Nephron progenitor cell (in vitro differentiated cells): ENCODE data around the gene KCNJ1.

Source experiments
- DNase-seq: peaks from one replicate; pipeline ENCODE4 v3.0.0; 2021
- H3K27ac Mint-ChIP-seq: 2 replicates; pipeline ENCODE4 v1.8.0; 2021; ENCODE audit warnings: mild to moderate bottlenecking, moderate library complexity, mixed read lengths
- H3K27me3 Mint-ChIP-seq: 2 replicates; pipeline ENCODE4 v1.8.0; 2021; ENCODE audit warnings: mild to moderate bottlenecking, low read depth, mixed read lengths; ENCODE audit not compliant: poor library complexity
- H3K36me3 Mint-ChIP-seq: 2 replicates; pipeline ENCODE4 v1.8.0; 2021; ENCODE audit warnings: low read depth, mixed read lengths
- H3K4me1 Mint-ChIP-seq: 2 replicates; pipeline ENCODE4 v1.8.0; 2021; ENCODE audit warnings: mixed read lengths
- H3K4me3 Mint-ChIP-seq: 2 replicates; pipeline ENCODE4 v1.8.0; 2021; ENCODE audit warnings: mild to moderate bottlenecking, moderate library complexity, mixed read lengths
- H3K9me3 Mint-ChIP-seq: 2 replicates; pipeline ENCODE4 v1.8.0; 2021; ENCODE audit warnings: mild to moderate bottlenecking, moderate library complexity, mixed read lengths
- CTCF ChIP-seq: fragments of 200-600 bp; sonication (generic); IDR thresholded peaks from 2 replicates; pipeline ENCODE4 v1.5.0; 2021; ENCODE audit warnings: antibody characterized with exemption

The KCNJ1 gene

GRCh38 chr11:128821556-128821955 lies 45.5 kb downstream of the KCNJ1 start:
- Mint-ChIP-seq H3K4me3 (no peak overlapping the region), H3K36me3 (no peaks in the 10 kb centered on the region), H3K27ac (no peak overlapping the region), H3K4me1 (peaks cover 40% of the 10 kb centered on the region), H3K27me3 (peaks cover 28% of the 10 kb centered on the region), H3K9me3 (peaks cover 5% of the 10 kb centered on the region)
- TF ChIP-seq CTCF = no peak
- DNase-seq = no peak

GRCh38 chr11:128819198-128819597 lies 47.9 kb downstream of the KCNJ1 start:
- H3K9me3 Mint-ChIP-seq = no peaks in the 10 kb centered on the region
- peaks cover 47% of the 10 kb centered on the region for H3K4me1 Mint-ChIP-seq
- no peak overlapping the region for H3K4me3 Mint-ChIP-seq
- H3K27me3 Mint-ChIP-seq = peaks cover 18% of the 10 kb centered on the region
- H3K27ac Mint-ChIP-seq = no peak overlapping the region
- TF ChIP-seq CTCF = no peak
- DNase-seq = no peak
- no peaks in the 10 kb centered on the region for H3K36me3 Mint-ChIP-seq

GRCh38 chr11:128814856-128815705 lies 52.0 kb downstream of the KCNJ1 start:
- Mint-ChIP-seq H3K4me3 (peak overlapping the region; percentile 49), H3K4me1 (peaks cover 25% of the 10 kb centered on the region), H3K36me3 (peaks cover 10% of the 10 kb centered on the region), H3K27ac (no peak overlapping the region), H3K27me3 (peaks cover 10% of the 10 kb centered on the region), H3K9me3 (no peaks in the 10 kb centered on the region)
- no peak for TF ChIP-seq CTCF
- peak; percentile 71 for DNase-seq

GRCh38 chr11:128813729-128814128 lies 53.4 kb downstream of the KCNJ1 start:
- no peaks in the 10 kb centered on the region for H3K9me3 Mint-ChIP-seq
- H3K4me1 Mint-ChIP-seq = peaks cover 20% of the 10 kb centered on the region
- TF ChIP-seq CTCF = no peak

GRCh38 chr11:128810784-128811514 lies 56.1 kb downstream of the KCNJ1 start:
- Mint-ChIP-seq H3K4me3 (no peak overlapping the region), H3K4me1 (peaks cover 18% of the 10 kb centered on the region), H3K27ac (no peak overlapping the region), H3K36me3 (peaks cover 16% of the 10 kb centered on the region), H3K9me3 (no peaks in the 10 kb centered on the region), H3K27me3 (peaks cover 4% of the 10 kb centered on the region)
- no peak for TF ChIP-seq CTCF
- DNase-seq = no peak

More at GRCh38 chr11:128813729-128814128, 53.4 kb downstream of the KCNJ1 start:
- DNase-seq = no peak
- Mint-ChIP-seq H3K36me3 (peaks cover 16% of the 10 kb centered on the region), H3K4me3 (no peak overlapping the region), H3K27ac (no peak overlapping the region), H3K27me3 (peaks cover 4% of the 10 kb centered on the region)
